Measurements from ENCODE around the gene ZNF808. TPM values are rescaled to one million over a fixed set of nuclear protein-coding genes. Genes with fewer than 3 reads are reported as not detected.
"Not testable (repeated sequence)": the region's sequence is repeated elsewhere in the genome, so short reads cannot be mapped to it uniquely, and the experiment has no call there.

ZNF808 gene
- total and polyA plus RNA-seq, 4 donors, result 2.8 to 37.9 (median 12.1) TPM

DNA sequence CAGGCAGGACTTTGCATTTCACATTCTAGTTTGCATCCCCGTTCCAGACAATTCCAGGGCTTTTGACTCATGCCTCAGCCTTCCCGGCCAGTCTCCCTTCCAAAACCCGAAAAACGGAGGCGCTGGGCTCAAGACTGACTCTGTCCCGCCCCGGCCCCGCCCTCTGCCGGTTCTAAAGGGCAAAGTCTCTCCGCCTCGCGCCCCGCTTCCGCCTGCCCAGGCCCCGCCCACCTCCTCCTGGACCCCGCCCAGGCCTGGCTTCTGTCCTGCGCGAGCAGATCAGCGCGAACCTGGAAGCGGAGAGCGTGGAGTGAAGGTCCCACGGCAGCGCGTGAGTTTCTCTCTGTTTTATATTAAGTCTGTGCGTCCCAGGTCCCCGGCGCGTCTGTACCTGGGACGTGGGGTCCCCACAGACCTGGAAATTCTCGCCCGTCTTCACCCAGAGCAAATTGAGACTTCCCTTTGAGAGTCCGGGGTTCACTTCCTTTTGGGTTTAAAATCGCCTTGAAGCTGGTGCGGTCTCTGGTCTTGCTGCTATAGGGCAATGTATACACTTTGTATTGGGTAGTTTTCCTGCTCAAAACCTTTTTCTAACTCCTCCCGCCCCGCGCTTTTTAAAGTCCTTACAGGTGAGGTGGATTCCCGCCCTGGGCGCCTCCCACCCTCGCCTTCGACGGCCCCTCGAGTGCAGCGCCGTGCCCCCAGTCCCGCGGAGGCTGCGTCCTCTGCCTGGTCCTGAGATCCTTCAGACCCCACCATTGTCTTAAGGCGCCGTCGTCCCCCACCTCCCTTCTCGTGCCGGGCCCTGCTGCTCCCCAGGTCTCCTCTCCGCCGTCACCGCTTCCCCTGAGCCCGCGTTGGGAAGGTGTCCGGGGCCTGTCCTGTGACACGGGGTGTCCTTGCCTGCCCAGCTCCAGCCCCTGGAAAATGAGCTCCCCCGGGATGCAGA is 73.8 kb downstream of the ZNF808 start:
- Histone ChIP-seq H3K4me3 (peak overlapping the region; percentile 71), H3K36me3 (ENCODE audit: control insufficient read depth in 4 of 4, insufficient read depth in 4 of 4, low read length in 4 of 4) (peaks cover 0 to 3% (median 3%) of the 10 kb centered on the region in 4 donors), H3K27me3 (ENCODE audit: control insufficient read depth in 3 of 3, insufficient read depth in 3 of 3, low read length in 2 of 3) (no peaks in the 10 kb centered on the region), H3K9ac (ENCODE audit: insufficient read depth in 1 of 2, low read length in 2 of 2) (peak overlapping the region; percentile 46 to 79), H3K27ac (ENCODE audit: low read depth in 1 of 2, low read length in 1 of 2) (peak overlapping the region in 1 of 2 donors; percentile 83), H3K4me1 (ENCODE audit: control insufficient read depth in 5 of 5, insufficient read depth in 5 of 5, low read length in 5 of 5) (peaks cover 0 to 8% (median 6%) of the 10 kb centered on the region in 5 donors), H3K9me3 (ENCODE audit: control insufficient read depth in 4 of 4, insufficient read depth in 3 of 4, low read length in 3 of 4) (peaks cover 0 to 8% (median 0%) of the 10 kb centered on the region in 4 donors)
- ATAC-seq (ENCODE audit: insufficient read depth, low FRiP score) (peak; percentile 97), DNase-seq (peak; percentile 92 to 94 (median 93))
- 0 to 1% methylated on average over 62 of the region's 62 CpGs for WGBS, 2 donors
- TF ChIP-seq, protein P1, sequence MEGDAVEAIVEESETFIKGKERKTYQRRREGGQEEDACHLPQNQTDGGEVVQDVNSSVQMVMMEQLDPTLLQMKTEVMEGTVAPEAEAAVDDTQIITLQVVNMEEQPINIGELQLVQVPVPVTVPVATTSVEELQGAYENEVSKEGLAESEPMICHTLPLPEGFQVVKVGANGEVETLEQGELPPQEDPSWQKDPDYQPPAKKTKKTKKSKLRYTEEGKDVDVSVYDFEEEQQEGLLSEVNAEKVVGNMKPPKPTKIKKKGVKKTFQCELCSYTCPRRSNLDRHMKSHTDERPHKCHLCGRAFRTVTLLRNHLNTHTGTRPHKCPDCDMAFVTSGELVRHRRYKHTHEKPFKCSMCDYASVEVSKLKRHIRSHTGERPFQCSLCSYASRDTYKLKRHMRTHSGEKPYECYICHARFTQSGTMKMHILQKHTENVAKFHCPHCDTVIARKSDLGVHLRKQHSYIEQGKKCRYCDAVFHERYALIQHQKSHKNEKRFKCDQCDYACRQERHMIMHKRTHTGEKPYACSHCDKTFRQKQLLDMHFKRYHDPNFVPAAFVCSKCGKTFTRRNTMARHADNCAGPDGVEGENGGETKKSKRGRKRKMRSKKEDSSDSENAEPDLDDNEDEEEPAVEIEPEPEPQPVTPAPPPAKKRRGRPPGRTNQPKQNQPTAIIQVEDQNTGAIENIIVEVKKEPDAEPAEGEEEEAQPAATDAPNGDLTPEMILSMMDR (IDR thresholded peaks at IDR 0.05; ENCODE audit: control extremely low read depth, extremely low read depth), result peak; percentile 2

DNA sequence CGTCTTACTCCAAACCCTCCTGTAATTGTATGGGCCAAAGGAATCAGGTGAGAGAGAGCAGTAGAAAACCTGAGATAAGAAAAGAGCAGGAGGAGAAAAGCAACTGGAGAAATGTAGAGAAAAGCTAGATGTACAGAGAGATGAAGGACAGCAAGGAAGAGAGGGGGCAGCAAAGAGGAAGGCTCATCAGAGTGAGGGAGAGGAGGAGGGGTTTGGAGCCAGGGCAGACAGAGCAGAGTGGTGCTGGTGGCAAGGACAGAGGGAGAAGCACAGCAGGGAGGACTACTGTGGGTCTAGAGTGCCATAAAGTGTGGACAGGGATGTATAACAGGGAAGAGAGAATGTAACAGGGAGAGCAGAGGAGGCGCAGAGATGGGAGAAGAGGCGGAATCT is 74.5 kb downstream of the ZNF808 start:
- not testable (repeated sequence) for H3K4me1 ChIP-seq (ENCODE audit: control insufficient read depth in 5 of 5, insufficient read depth in 5 of 5, low read length in 5 of 5); ATAC-seq (ENCODE audit: insufficient read depth, low FRiP score); H3K27me3 ChIP-seq (ENCODE audit: control insufficient read depth in 3 of 3, insufficient read depth in 3 of 3, low read length in 2 of 3); H3K36me3 ChIP-seq (ENCODE audit: control insufficient read depth in 4 of 4, insufficient read depth in 4 of 4, low read length in 4 of 4); H3K9me3 ChIP-seq (ENCODE audit: control insufficient read depth in 4 of 4, insufficient read depth in 3 of 4, low read length in 3 of 4)
- peak overlapping the region in 1 of 2 donors; percentile 83 for H3K27ac ChIP-seq (ENCODE audit: low read depth in 1 of 2, low read length in 1 of 2)
- peak in 2 of 3 donors; percentile 18 to 38 for DNase-seq
- H3K9ac ChIP-seq (ENCODE audit: insufficient read depth in 1 of 2, low read length in 2 of 2), result peak overlapping the region; percentile 23 to 46
- 55 to 62% methylated on average over 3 of the region's 3 CpGs for WGBS, 2 donors
- H3K4me3 ChIP-seq, result peak overlapping the region; percentile 71

DNA sequence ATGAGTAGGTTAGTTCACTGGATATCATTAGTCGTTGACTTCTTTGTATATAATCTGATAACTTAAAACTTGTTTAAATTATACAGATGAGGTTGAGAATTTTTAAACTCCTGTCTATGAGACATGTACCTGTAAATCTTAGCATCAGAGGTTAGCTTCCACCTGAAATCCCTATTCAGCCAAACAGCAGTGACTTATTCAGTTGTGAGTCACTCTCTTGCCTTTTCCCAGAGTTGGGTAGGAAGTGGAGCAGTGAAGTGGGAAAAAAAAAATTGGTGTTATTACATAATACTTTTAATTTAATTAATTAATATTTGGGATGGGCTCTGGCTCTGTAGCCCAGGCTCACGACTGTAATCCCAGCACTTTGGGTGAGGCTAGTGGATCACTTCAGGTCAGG is 75.5 kb downstream of the ZNF808 start:
- Histone ChIP-seq H3K27ac (ENCODE audit: low read depth in 1 of 2, low read length in 1 of 2) (no peak overlapping the region), H3K36me3 (ENCODE audit: control insufficient read depth in 4 of 4, insufficient read depth in 4 of 4, low read length in 4 of 4) (no peaks in the 10 kb centered on the region), H3K27me3 (ENCODE audit: control insufficient read depth in 3 of 3, insufficient read depth in 3 of 3, low read length in 2 of 3) (no peaks in the 10 kb centered on the region), H3K4me3 (no peak overlapping the region), H3K4me1 (ENCODE audit: control insufficient read depth in 5 of 5, insufficient read depth in 5 of 5, low read length in 5 of 5) (peaks cover 0 to 8% (median 6%) of the 10 kb centered on the region in 5 donors), H3K9ac (ENCODE audit: insufficient read depth in 1 of 2, low read length in 2 of 2) (no peak overlapping the region), H3K9me3 (ENCODE audit: control insufficient read depth in 4 of 4, insufficient read depth in 3 of 4, low read length in 3 of 4) (peaks cover 0 to 4% (median 0%) of the 10 kb centered on the region in 4 donors)
- 82 to 95% methylated on average over 2 of the region's 2 CpGs for WGBS, 2 donors
- no peak for DNase-seq
- ATAC-seq (ENCODE audit: insufficient read depth, low FRiP score), result no peak
- TF ChIP-seq, protein P1 (IDR thresholded peaks at IDR 0.05; ENCODE audit: control extremely low read depth, extremely low read depth), result no peak

DNA sequence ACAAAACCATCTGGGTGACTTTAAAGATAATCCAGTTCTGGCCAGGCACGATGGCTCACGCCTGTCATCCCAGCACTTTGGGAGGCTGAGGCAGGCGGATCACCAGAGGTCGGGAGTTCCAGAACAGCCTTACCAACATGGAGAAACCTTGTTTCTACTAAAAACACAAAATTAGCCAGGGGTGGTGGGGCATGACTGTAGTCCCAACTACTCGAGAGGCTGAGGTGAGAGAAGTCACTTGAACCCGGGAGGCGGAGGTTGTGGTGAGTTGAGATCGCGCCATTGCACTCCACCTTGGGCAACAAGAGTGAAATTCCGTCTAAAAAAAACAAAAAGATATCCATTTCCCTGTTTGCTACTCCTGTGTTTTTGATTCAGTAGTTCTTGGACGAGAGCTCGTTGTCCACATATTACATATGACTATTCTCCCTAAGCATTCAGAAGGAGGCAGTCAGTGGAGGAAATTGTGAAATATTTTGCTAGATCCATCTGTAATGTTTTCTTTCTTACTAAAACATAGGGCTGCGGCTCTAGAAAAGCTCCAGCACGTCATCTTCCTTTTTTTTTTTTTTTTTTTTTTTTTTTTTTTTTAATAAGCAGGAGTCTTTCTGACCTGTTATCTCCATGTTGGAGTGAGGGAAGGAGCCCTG is 76.2 kb downstream of the ZNF808 start:
- Histone ChIP-seq H3K36me3 (ENCODE audit: control insufficient read depth in 4 of 4, insufficient read depth in 4 of 4, low read length in 4 of 4) (peaks cover 0 to 3% (median 0%) of the 10 kb centered on the region in 4 donors), H3K9ac (ENCODE audit: insufficient read depth in 1 of 2, low read length in 2 of 2) (no peak overlapping the region), H3K4me3 (no peak overlapping the region), H3K9me3 (ENCODE audit: control insufficient read depth in 4 of 4, insufficient read depth in 3 of 4, low read length in 3 of 4) (peaks cover 0 to 4% (median 0%) of the 10 kb centered on the region in 4 donors), H3K27ac (ENCODE audit: low read depth in 1 of 2, low read length in 1 of 2) (no peak overlapping the region), H3K27me3 (ENCODE audit: control insufficient read depth in 3 of 3, insufficient read depth in 3 of 3, low read length in 2 of 3) (no peaks in the 10 kb centered on the region), H3K4me1 (ENCODE audit: control insufficient read depth in 5 of 5, insufficient read depth in 5 of 5, low read length in 5 of 5) (peaks cover 0 to 8% (median 6%) of the 10 kb centered on the region in 5 donors)
- TF ChIP-seq, protein P1 (IDR thresholded peaks at IDR 0.05; ENCODE audit: control extremely low read depth, extremely low read depth), result no peak
- DNase-seq, result peak in 1 of 3 donors; percentile 23
- 71 to 75% methylated on average over 14 of the region's 14 CpGs for WGBS, 2 donors
- no peak for ATAC-seq (ENCODE audit: insufficient read depth, low FRiP score)
